GM21825 (cell line): Measurements from ENCODE around the gene S100PBP.

Experiments
- ATAC-seq: cut with Tn5 transposase; IDR thresholded peaks from one replicate; pipeline ENCODE4 v1.9.1; 2021; ENCODE audit warnings: mild to moderate bottlenecking, moderate library complexity; ENCODE audit not compliant: unreplicated experiment

S100PBP gene

DNA sequence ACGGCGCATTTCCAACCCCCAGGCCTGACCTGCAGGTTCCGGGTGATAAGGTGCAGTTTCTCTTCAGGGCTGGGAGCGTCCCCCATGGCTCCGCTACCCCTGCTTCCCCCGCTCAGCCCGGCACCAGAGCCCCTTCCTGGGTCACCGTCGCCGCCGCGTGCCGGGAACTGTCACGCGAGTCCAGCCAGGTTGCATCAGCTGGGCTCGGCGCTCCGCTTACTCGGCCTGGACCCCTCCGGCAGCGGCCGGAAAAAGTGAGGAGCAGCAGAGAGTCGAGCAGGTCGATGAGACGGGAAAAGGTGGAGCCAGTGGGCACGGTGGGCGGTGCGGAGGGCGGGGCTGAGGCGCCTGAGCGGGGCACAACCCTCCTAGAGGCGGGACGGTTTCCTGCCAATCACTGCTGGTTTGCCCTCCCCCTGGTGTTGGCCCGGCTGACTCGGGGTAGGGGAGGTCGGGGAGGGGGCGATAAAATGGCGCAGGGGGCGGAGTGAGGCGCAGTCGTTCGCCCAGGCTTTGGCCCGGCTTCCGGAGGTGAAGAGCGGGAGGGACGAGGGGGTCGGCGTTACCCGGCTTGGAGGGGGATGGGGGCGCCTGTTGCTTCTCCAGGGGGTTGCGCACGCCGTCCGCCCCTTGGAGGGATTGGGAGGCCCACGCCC lies at the start of gene S100PBP, which contains the start of gene YARS1:
S100PBP (plus strand) TSS at position 495 of the 656 bp plus-strand sequence. CDS start 8,447 bp downstream, outside the sequence.
YARS1 (minus strand) TSS at position 200 of the 656 bp plus-strand sequence; CDS start at position 86, 114 bp downstream.
- ATAC-seq, result peak; percentile 86

DNA sequence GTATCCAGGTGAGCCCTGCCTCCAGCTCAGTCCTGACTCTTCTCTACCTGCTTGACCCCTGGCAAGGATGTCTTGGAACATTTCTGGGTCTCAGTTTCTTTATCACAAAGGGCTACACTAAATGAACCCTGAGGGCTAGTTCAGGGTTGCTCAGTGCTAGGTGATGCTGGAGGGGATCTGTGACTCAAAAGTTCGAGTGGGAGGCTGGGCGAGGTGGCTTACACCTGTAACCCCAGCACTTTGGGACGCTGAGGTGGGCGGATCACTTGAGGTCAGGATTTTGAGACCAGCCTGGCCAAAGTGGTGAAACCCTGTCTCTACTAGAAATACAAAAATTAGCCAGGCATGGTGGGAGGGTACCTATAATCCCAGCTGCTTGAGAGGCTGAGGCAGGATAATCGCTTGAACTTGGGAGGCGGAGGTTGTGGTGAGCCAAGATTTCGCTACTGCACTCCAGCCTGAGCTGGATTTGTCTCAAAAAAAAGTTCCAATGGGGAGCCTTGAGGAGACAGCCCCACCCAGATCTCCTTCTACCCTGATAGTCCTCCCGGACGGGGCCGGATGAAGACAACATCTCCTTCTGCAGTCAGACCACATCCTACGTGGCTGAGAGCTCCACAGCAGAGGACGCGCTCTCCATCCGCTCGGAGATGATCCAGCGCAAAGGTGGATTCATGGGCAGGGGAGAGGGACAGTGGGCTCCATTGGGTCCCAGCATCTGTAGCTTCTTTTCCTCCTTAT lies 49.2 kb upstream of the S100PBP start:
- no peak for ATAC-seq

DNA sequence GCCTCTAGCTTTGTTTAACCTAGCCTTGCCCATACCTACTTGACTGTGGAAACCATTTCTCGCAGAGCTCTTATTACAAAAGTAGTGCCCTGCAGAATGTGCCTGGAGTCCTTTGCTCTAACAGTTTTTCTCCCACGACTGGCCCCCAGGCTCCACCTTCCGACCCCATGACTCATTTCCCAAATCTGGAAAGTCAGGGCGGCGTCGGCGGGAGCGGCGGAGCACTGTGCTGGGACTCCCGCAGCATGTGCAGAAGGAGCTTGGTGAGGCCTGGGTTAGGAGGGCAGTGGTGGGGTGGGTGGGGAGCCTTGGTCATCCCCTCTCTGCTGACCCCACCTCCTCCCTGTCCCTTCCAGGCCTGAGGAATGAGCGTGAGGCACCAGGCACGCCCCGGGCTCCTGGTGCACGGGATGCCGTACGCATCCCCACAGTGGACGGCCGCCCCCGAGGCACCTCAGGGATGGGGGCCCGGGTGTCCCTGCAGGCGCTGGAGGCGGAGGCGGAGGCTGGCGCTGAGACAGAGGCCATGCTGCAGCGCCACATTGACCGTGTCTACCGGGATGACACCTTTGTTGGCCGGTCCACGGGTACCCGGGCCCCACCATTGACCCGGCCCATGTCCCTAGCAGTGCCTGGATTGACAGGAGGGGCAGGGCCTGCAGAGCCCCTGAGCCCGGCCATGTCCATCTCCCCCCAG lies 47.8 kb upstream of the S100PBP start:
- ATAC-seq, result no peak

DNA sequence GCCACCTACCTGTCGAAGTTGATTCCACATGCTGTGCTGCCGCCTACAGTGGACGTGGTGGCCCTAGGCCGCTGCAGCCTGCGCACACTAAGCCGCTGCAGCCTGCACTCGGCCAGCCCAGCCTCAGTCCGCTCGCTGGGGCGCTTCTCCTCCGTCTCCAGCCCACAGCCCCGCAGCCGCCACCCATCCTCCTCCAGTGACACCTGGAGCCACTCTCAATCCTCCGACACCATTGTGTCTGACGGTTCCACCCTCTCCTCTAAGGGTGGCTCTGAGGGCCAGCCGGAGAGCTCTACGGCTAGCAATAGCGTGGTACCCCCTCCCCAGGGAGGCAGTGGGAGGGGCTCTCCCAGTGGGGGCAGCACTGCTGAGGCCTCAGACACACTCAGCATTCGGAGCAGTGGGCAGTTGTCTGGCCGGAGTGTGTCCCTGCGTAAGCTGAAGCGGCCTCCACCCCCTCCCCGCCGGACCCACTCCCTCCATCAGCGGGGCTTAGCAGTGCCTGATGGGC lies 47.2 kb upstream of the S100PBP start:
- ATAC-seq, result no peak

DNA sequence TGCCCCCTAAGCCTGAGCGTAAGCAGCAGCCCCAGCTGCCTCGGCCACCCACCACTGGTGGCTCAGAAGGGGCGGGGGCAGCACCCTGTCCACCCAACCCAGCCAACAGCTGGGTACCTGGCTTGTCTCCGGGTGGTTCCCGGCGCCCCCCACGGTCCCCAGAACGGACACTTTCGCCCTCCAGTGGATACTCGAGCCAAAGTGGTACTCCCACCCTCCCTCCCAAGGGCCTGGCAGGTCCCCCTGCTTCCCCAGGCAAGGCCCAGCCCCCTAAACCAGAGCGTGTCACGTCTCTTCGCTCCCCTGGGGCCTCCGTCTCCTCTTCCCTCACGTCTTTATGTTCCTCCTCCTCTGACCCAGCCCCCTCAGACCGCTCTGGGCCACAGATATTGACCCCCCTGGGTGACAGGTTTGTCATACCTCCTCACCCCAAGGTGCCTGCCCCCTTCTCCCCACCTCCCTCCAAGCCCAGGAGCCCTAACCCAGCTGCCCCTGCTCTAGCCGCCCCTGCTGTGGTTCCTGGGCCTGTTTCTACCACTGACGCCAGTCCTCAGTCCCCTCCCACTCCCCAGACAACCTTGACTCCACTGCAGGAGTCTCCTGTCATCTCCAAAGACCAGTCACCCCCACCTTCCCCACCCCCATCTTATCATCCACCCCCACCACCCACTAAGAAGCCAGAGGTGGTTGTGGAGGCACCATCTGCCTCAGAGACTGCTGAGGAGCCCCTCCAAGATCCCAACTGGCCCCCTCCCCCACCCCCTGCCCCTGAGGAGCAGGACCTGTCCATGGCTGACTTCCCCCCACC lies 46.5 kb upstream of the S100PBP start:
- no peak for ATAC-seq

GRCh38 chr1:32771561-32772280 lies 45.7 kb upstream of the S100PBP start:
- no peak for ATAC-seq

- no peak for ATAC-seq
Observed at GRCh38 chr1:32772281-32773017, 45.0 kb upstream of the S100PBP start.

DNA sequence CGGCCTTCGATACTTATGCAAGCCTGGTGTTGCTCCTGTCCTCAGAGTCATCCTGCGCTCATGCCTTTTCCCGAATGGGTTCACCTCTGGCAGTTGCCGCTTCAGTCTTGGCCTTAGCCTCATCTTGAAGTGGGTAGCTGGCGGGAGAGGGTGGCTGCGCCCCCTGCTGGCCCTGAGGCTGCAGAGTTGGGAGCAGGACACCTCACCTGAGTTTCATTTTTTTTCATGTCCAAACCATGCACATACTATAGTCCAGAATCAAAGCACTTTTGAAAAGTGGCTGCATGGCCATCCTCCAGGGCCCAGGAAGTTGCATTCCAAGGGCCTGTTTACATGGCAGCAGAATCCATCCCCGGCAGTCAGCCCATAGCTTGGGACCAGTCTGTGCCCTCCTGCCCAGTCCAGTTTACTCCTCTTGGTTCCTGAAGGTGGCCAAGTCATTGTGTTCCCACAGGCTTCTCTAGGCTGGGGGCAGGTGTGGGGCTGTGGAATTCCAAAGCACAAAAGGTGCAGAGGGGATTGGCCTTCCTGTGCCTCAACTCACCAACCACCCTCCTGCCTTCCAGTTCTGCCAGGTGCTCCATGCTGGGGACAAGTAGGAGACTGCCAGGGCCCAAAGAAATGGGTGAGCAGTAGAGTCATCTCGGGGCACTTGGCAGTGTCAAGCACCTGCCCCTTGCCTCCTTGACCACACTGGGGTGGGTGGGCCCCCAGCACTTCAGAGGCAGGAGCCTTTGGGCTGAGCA lies 44.3 kb upstream of the S100PBP start:
- no peak for ATAC-seq

- ATAC-seq, result no peak
Observed at GRCh38 chr1:32773764-32774463, 43.5 kb upstream of the S100PBP start.

DNA sequence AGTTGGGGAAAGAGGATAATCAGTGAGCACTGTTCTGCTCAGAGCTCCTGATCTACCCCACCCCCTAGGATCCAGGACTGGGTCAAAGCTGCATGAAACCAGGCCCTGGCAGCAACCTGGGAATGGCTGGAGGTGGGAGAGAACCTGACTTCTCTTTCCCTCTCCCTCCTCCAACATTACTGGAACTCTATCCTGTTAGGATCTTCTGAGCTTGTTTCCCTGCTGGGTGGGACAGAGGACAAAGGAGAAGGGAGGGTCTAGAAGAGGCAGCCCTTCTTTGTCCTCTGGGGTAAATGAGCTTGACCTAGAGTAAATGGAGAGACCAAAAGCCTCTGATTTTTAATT lies 43.0 kb upstream of the S100PBP start:
- no peak for ATAC-seq

- ATAC-seq, result no peak
Observed at GRCh38 chr1:32774950-32775634, 42.4 kb upstream of the S100PBP start.

GRCh38 chr1:32775640-32776337 lies 41.7 kb upstream of the S100PBP start:
- ATAC-seq, result no peak

GRCh38 chr1:32779242-32779641 lies 38.2 kb upstream of the S100PBP start:
- no peak for ATAC-seq

- no peak for ATAC-seq
Observed at GRCh38 chr1:32780005-32780404, 37.4 kb upstream of the S100PBP start.

- ATAC-seq, result no peak
Observed at GRCh38 chr1:32780628-32781234, 36.7 kb upstream of the S100PBP start.

GRCh38 chr1:32782086-32782485 lies 35.4 kb upstream of the S100PBP start:
- ATAC-seq, result no peak

- no peak for ATAC-seq
Observed at GRCh38 chr1:32783851-32784250, 33.6 kb upstream of the S100PBP start.
